GM10266 (cell line): ENCODE data around the gene SIGMAR1.

Source experiments
- DNase-seq: peaks from one replicate; pipeline ENCODE4 v3.0.0; 2012; ENCODE audit errors: extremely low spot score
- TF ChIP-seq, protein P1 (sequence below): IDR thresholded peaks from 2 replicates; pipeline ENCODE4 v1.5.1; 2012; ENCODE audit warnings: mild to moderate bottlenecking, low read depth; ENCODE audit not compliant: control insufficient read depth, insufficient read depth; ENCODE audit errors: missing control alignments

SIGMAR1 gene

DNA sequence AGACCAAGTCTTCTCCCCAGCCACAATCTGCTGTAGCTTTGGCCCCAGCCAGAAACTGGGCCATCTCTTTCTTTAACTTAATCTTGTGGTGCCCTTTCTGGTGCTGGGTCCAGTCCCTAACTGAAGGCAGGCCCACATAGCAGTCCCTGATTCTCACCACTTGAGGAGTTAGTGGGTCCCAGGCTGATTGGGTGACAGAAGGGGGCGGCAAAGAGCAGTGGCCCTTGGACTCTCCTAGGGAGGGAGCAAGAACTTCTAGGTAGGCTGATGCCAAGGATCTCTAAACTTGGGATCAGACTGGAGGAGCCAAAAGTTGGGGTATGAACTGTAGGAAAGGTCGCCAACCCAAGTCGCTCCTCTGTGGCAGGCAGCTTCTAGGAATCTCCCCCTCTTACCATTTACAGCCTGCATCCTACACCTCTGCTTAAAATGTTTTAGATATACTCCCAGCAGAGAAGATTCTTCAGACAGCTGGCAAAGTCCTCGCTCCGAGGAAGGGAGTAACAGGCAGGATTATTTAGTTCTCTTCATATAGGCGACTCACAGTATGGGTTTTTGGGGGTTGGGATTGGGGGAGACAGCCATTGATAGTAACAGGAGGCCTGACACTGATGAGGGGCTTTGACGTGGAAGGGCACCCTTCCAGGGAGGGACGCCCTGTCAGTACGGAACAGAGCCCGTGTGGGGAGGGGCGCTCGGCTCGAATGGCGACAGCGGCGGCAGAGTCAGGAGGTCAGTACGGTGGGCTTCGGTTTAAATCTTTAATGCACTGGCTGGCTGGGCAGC, 26.9 kb upstream of the SIGMAR1 start:
- peak; percentile 79 for DNase-seq

GRCh38 chr9:34663303-34663605, 25.7 kb upstream of the SIGMAR1 start:
- no peak for DNase-seq
- TF ChIP-seq, protein P1, sequence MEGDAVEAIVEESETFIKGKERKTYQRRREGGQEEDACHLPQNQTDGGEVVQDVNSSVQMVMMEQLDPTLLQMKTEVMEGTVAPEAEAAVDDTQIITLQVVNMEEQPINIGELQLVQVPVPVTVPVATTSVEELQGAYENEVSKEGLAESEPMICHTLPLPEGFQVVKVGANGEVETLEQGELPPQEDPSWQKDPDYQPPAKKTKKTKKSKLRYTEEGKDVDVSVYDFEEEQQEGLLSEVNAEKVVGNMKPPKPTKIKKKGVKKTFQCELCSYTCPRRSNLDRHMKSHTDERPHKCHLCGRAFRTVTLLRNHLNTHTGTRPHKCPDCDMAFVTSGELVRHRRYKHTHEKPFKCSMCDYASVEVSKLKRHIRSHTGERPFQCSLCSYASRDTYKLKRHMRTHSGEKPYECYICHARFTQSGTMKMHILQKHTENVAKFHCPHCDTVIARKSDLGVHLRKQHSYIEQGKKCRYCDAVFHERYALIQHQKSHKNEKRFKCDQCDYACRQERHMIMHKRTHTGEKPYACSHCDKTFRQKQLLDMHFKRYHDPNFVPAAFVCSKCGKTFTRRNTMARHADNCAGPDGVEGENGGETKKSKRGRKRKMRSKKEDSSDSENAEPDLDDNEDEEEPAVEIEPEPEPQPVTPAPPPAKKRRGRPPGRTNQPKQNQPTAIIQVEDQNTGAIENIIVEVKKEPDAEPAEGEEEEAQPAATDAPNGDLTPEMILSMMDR, result no peak

More for the DNA sequence above, 26.9 kb upstream of the SIGMAR1 start:
- TF ChIP-seq, protein P1, result peak; percentile 85

- no peak for DNase-seq
- TF ChIP-seq, protein P1, result no peak
Measured at GRCh38 chr9:34662526-34663302, 25.1 kb upstream of the SIGMAR1 start, which contains the start of gene CCL27. Gene CCL27 (minus strand): TSS chr9:34662657. CDS start chr9:34662633, 24 bp downstream.

DNA sequence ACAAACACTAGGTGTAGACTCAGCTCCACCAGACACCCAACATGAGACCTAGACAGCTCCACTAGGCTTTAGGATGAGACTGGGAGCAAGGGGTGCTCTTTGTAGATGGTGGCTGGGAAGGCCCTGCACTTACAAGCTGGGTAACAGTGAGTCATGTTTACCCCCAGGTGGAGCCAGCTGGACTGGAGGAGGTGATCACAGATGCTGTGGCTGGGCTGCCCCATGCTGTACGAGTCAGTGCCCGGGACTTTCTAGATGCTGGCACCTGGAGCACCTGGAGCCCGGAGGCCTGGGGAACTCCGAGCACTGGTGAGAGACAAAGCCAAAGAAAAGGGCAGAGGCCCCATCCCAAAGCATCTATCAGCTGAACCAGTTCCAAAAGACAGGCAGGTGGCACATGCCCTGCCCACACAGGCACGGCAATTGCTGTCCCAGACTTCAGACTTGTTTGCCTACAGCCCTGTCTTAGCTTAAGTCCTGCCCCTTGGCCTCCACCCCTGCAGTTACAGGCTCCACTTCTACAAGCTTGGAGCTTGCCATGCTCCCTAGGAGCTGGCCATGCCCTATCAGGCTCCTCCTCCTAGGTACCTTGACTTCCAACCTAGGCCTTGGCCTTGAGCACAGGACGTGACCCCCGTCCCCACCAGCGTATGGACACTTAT, 22.1 kb upstream of the SIGMAR1 start:
- no peak for DNase-seq
- TF ChIP-seq, protein P1, result no peak

DNA sequence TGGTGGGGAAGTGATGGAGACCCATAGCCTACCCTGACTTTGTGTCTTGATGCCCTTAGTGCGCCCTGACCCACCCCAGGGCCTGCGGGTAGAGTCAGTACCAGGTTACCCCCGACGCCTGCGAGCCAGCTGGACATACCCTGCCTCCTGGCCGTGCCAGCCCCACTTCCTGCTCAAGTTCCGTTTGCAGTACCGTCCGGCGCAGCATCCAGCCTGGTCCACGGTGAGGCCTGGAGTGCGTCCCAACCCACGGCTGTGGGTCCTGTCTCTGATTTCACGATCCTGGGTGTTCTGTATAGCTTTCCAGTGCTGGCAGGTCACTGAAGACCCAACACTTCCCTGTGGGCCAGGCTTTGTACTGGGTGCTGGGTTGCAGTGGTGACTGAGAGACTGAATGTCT, 20.9 kb upstream of the SIGMAR1 start:
- DNase-seq, result no peak
- TF ChIP-seq, protein P1, result no peak

DNA sequence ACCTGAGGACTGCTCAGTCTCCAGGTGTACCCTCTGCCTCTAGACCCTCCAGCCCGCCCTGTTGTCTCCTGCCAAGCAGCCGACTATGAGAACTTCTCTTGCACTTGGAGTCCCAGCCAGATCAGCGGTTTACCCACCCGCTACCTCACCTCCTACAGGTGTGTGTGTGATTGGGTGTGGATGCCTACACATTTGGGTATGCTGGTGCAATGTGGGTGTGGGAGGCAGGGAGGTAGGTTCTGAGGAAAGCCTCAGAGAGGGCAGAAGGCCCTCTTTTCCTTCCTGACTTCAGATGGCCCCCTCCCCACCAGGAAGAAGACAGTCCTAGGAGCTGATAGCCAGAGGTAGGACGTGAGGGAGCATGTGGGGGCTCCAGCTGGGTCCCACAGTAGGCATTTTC, 19.4 kb upstream of the SIGMAR1 start:
- TF ChIP-seq, protein P1, result no peak
- DNase-seq, result no peak
